ENCODE measurements around the gene QSER1.

Gene QSER1

GRCh38 chr11:32916994-32917393 lies 24.4 kb downstream of the QSER1 start:
- no peaks in the 10 kb centered on the region for H3K27me3 ChIP-seq
- no peaks in the 10 kb centered on the region for H3K4me1 ChIP-seq
- DNase-seq: no peak
- no peak overlapping the region for H3K4me3 ChIP-seq (ENCODE audit: low read depth, low read length)
- H3K36me3 ChIP-seq: no peaks in the 10 kb centered on the region
- no peak for TF ChIP-seq CTCF (IDR thresholded peaks at IDR 0.05; ENCODE audit: low read depth, low read length)
- no peaks in the 10 kb centered on the region for H3K9me3 ChIP-seq

GRCh38 chr11:32918427-32918826 lies 25.8 kb downstream of the QSER1 start:
- DNase-seq: no peak
- H3K4me3 ChIP-seq (ENCODE audit: low read depth, low read length): no peak overlapping the region
- TF ChIP-seq CTCF (IDR thresholded peaks at IDR 0.05; ENCODE audit: low read depth, low read length): no peak
- H3K4me1 ChIP-seq: no peaks in the 10 kb centered on the region
- no peaks in the 10 kb centered on the region for H3K36me3 ChIP-seq
- H3K9me3 ChIP-seq: no peaks in the 10 kb centered on the region
- no peaks in the 10 kb centered on the region for H3K27me3 ChIP-seq

- no peaks in the 10 kb centered on the region for H3K9me3 ChIP-seq
- no peak for DNase-seq
- no peaks in the 10 kb centered on the region for H3K27me3 ChIP-seq
- H3K4me1 ChIP-seq: no peaks in the 10 kb centered on the region
- no peak overlapping the region for H3K4me3 ChIP-seq (ENCODE audit: low read depth, low read length)
- no peaks in the 10 kb centered on the region for H3K36me3 ChIP-seq
- TF ChIP-seq CTCF (IDR thresholded peaks at IDR 0.05; ENCODE audit: low read depth, low read length): no peak
These were observed 26.7 kb downstream of the QSER1 start for GRCh38 chr11:32919338-32919737.

- Histone ChIP-seq H3K4me3 (ENCODE audit: low read depth, low read length) (no peak overlapping the region), H3K4me1 (no peaks in the 10 kb centered on the region), H3K27me3 (no peaks in the 10 kb centered on the region), H3K9me3 (no peaks in the 10 kb centered on the region), H3K36me3 (no peaks in the 10 kb centered on the region)
- TF ChIP-seq CTCF (IDR thresholded peaks at IDR 0.05; ENCODE audit: low read depth, low read length): no peak
- no peak for DNase-seq
These were observed 28.0 kb downstream of the QSER1 start for GRCh38 chr11:32920570-32920969.

GRCh38 chr11:32921204-32921603 lies 28.6 kb downstream of the QSER1 start:
- no peak for TF ChIP-seq CTCF (IDR thresholded peaks at IDR 0.05; ENCODE audit: low read depth, low read length)
- no peaks in the 10 kb centered on the region for H3K36me3 ChIP-seq

GRCh38 chr11:32931606-32932005 lies 39.0 kb downstream of the QSER1 start:
- Histone ChIP-seq H3K4me3 (ENCODE audit: low read depth, low read length) (no peak overlapping the region), H3K9me3 (no peaks in the 10 kb centered on the region), H3K4me1 (no peaks in the 10 kb centered on the region), H3K27me3 (no peaks in the 10 kb centered on the region), H3K36me3 (peaks cover 34% of the 10 kb centered on the region)
- DNase-seq: no peak
- no peak for TF ChIP-seq CTCF (IDR thresholded peaks at IDR 0.05; ENCODE audit: low read depth, low read length)

More at GRCh38 chr11:32921204-32921603, 28.6 kb downstream of the QSER1 start:
- no peak for DNase-seq
- Histone ChIP-seq H3K9me3 (no peaks in the 10 kb centered on the region), H3K4me3 (ENCODE audit: low read depth, low read length) (no peak overlapping the region), H3K27me3 (no peaks in the 10 kb centered on the region), H3K4me1 (no peaks in the 10 kb centered on the region)
